Measurements from ENCODE around the gene C22orf15. TPM values are rescaled to one million over a fixed set of nuclear protein-coding genes. Genes with fewer than 3 reads are reported as not detected.

The C22orf15 gene
- polyA plus RNA-seq, 1 experiment, result 4.0 TPM

GRCh38 chr22:23763579-23763945 is 772 bp downstream of the C22orf15 start:
- CTCF ChIA-PET, result interaction anchor here (0.9 to 14.8 kb wide), 4 partner anchors 9 to 84 kb away, joined by 3 to 272 read pairs (median 5); partner anchors contain the start of gene ZNF70
- H3K4me3 ChIP-seq (ENCODE audit: low read depth, low read length), result peak overlapping the region; percentile 30

DNA sequence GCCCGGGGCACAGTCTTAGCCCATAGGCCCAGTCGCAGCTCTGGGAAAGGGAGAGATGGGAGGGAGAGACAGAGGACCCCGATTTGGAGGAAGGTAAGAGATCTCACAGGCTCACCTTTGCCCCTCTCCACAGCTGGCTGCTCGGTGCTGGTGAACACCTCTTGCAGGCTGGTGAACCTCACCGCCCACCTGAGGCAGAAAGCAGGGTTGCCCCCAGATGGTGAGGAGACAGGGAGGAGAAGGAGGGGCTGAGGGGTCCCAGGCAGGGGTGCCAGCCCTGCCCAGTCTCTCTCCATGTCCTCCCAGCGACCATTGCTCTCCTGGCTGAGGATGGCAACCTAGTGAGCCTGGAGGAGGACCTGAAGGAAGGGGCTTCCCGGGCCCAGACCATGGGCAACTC is 1.2 kb downstream of the C22orf15 start:
- no peak overlapping the region for H3K4me3 ChIP-seq (ENCODE audit: low read depth, low read length)
- ChIA-PET POLR2A (no interaction called here), CTCF (interaction anchor here (0.9 to 14.8 kb wide), 4 partner anchors 9 to 84 kb away, joined by 3 to 272 read pairs (median 5); no protein-coding TSS in a partner anchor)
- DNase-seq (ENCODE audit: low read depth), result no peak
- peaks cover 2% of the 10 kb centered on the region; the same call in 1 of the 2 replicates for H3K36me3 ChIP-seq (ENCODE audit: control insufficient read depth, insufficient read depth, low read length)
- TF ChIP-seq CTCF (IDR thresholded peaks at IDR 0.05; ENCODE audit: insufficient read depth, low read depth, low read length), result no peak
- no peaks in the 10 kb centered on the region for H3K27me3 ChIP-seq (ENCODE audit: control insufficient read depth, insufficient read depth, low read length)

More at GRCh38 chr22:23763579-23763945, 772 bp downstream of the C22orf15 start:
- Histone ChIP-seq H3K27me3 (ENCODE audit: control insufficient read depth, insufficient read depth, low read length) (no peaks in the 10 kb centered on the region), H3K36me3 (ENCODE audit: control insufficient read depth, insufficient read depth, low read length) (peaks cover 2% of the 10 kb centered on the region; the same call in 1 of the 2 replicates)
- POLR2A ChIA-PET, result no interaction called here
- TF ChIP-seq CTCF (IDR thresholded peaks at IDR 0.05; ENCODE audit: insufficient read depth, low read depth, low read length), result no peak
- DNase-seq (ENCODE audit: low read depth), result no peak

DNA sequence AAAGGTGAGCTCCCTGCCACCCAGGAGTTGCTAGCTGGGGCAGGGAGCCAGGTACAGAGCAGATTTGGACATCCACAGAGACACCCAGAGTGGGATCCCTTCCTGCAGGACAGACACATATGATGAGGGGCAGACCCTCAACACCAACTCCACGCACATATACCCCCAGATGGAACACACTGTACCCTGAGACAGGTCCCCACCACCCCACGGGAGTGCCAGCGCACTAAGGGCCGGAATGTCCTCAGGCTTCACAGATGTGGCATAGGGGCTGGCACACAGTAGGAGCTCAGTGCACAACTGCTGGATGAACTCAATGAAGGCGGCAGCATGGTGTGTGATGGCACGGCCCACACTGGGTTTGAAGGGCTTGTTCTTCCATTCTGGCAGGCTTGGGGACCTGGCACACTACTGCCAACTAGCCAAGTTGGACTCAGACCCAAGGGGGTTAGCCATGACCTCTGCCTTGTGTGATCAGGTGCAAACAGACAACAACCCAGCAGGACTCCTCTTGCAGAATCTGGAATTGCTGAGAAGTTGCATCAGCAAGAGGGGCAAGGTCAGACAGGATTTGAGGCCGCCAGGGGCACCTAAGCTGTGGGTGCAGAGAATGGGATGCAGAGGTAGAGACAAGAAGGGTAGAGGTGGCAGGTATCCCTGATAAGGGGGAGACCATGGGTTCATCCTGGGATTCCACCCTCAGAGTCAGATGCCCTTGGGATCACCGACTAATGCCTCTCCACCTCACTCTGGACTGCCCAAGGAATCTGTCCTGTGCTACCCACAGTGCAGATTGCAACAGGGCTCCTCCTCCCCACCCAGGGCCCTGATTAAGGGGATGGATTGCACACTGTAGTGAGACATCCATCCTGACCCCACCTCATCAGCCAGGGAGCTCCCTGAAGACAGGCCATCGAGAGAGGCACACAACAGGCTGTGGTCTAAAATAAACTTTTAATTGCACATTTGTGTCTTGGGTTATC is 2.4 kb downstream of the C22orf15 start:
- Histone ChIP-seq H3K36me3 (ENCODE audit: control insufficient read depth, insufficient read depth, low read length) (peaks cover 2% of the 10 kb centered on the region; the same call in 1 of the 2 replicates), H3K4me3 (ENCODE audit: low read depth, low read length) (no peak overlapping the region), H3K27me3 (ENCODE audit: control insufficient read depth, insufficient read depth, low read length) (no peaks in the 10 kb centered on the region)
- POLR2A ChIA-PET, result interaction anchor here (1.1 kb wide), 1 partner anchor 9 kb away, joined by 3 read pairs; no protein-coding TSS in a partner anchor
- TF ChIP-seq CTCF (IDR thresholded peaks at IDR 0.05; ENCODE audit: insufficient read depth, low read depth, low read length), result no peak
- CTCF ChIA-PET, result interaction anchor here (1.0 to 14.8 kb wide), 5 partner anchors 10 to 83 kb away, joined by 3 to 272 read pairs (median 6); no protein-coding TSS in a partner anchor
- DNase-seq (ENCODE audit: low read depth), result no peak

DNA sequence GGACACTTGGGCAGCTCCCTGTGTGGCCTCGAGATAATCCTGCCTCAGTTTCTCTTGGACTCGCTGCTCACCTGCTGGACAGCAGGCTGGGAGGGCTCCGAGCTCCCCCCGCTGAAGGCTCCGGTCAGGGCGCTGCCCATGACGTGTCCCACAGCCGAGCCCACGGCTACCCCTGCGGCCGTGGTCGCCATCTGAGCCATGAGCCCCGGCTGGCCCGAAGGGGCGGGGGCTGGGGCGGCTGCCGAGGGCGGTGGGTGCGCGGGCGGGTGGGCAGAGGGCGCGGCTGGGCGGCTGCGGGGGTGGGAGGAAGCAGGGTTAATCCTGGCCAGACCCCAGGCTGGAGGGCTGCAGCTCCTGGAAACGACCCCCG is 4.5 kb downstream of the C22orf15 start:
- Histone ChIP-seq H3K27me3 (ENCODE audit: control insufficient read depth, insufficient read depth, low read length) (no peaks in the 10 kb centered on the region), H3K4me3 (ENCODE audit: low read depth, low read length) (peak overlapping the region; percentile 61), H3K36me3 (ENCODE audit: control insufficient read depth, insufficient read depth, low read length) (peaks cover 2% of the 10 kb centered on the region; the same call in 1 of the 2 replicates)
- DNase-seq (ENCODE audit: low read depth), result no peak
- no peak for TF ChIP-seq CTCF (IDR thresholded peaks at IDR 0.05; ENCODE audit: insufficient read depth, low read depth, low read length)
- POLR2A ChIA-PET, result no interaction called here
- CTCF ChIA-PET, result interaction anchor here (0.9 to 14.8 kb wide), 10 partner anchors 14 to 146 kb away, joined by 3 to 272 read pairs (median 4); no protein-coding TSS in a partner anchor

All from BJ (cell line).